HUES64 (cell line): ENCODE measurements around the gene ASMTL.
"Not testable (repeated sequence)": the region's sequence is repeated elsewhere in the genome, so short reads cannot be mapped to it uniquely, and the experiment has no call there.

Experiments
- H3K27ac ChIP-seq: 2 replicates; pipeline ENCODE4 v1.7.0; 2013; ENCODE audit warnings: low read depth, low read length, inconsistent platforms
- H3K27me3 ChIP-seq: 2 replicates; pipeline ENCODE4 v1.6.1; 2013; ENCODE audit warnings: mild to moderate bottlenecking, low read length; ENCODE audit not compliant: insufficient read depth
- H3K36me3 ChIP-seq: 2 replicates; pipeline ENCODE4 v1.6.1; 2013; ENCODE audit warnings: mild to moderate bottlenecking, low read length; ENCODE audit not compliant: insufficient read depth
- H3K4me1 ChIP-seq: 2 replicates; pipeline ENCODE4 v1.6.1; 2013; ENCODE audit warnings: mild to moderate bottlenecking, low read length, moderate library complexity; ENCODE audit not compliant: insufficient read depth
- H3K4me3 ChIP-seq: 2 replicates; pipeline ENCODE4 v1.5.1; 2013; ENCODE audit warnings: mild to moderate bottlenecking, low read length, moderate library complexity
- H3K9ac ChIP-seq: 2 replicates; pipeline ENCODE4 v1.6.1; 2013; ENCODE audit warnings: mild to moderate bottlenecking, low read depth, low read length
- H3K9me3 ChIP-seq: 2 replicates; pipeline ENCODE4 v1.6.1; 2013; ENCODE audit warnings: low read depth, low read length; ENCODE audit not compliant: insufficient read depth
- WGBS: fragments of 150-250, 120-280 bp; methylation state at CpG from one replicate; pipeline ENCODE4 v1.1.7; 2013; ENCODE audit warnings: missing lambda C conversion rate; 5-methylcytosine and 5-hydroxymethylcytosine counted together

The ASMTL gene

GRCh38 chrX:1480082-1480785 lies 27.5 kb upstream of the ASMTL start:
- Histone ChIP-seq H3K9ac (no peak overlapping the region), H3K27me3 (no peaks in the 10 kb centered on the region), H3K4me3 (no peak overlapping the region), H3K36me3 (no peaks in the 10 kb centered on the region), H3K4me1 (peaks cover 5% of the 10 kb centered on the region; the same call in 1 of the 2 replicates), H3K9me3 (no peaks in the 10 kb centered on the region), H3K27ac (no peak overlapping the region)
- WGBS = 78% methylated on average over 7 of the region's 8 CpGs

- WGBS = 77% methylated on average over 7 of the region's 8 CpGs
- H3K4me3 ChIP-seq = no peak overlapping the region
- no peaks in the 10 kb centered on the region for H3K27me3 ChIP-seq
- H3K36me3 ChIP-seq = no peaks in the 10 kb centered on the region
- H3K4me1 ChIP-seq = peaks cover 5% of the 10 kb centered on the region; the same call in 1 of the 2 replicates
- no peaks in the 10 kb centered on the region for H3K9me3 ChIP-seq
- H3K27ac ChIP-seq = no peak overlapping the region
- no peak overlapping the region for H3K9ac ChIP-seq
Measured at GRCh38 chrX:1477801-1478458, 25.2 kb upstream of the ASMTL start.

GRCh38 chrX:1477229-1477628 lies 24.5 kb upstream of the ASMTL start:
- Histone ChIP-seq H3K4me1 (peaks cover 5% of the 10 kb centered on the region; the same call in 1 of the 2 replicates), H3K9ac (no peak overlapping the region), H3K9me3 (no peaks in the 10 kb centered on the region), H3K36me3 (no peaks in the 10 kb centered on the region), H3K27me3 (no peaks in the 10 kb centered on the region), H3K27ac (no peak overlapping the region), H3K4me3 (no peak overlapping the region)
- WGBS = 49% methylated on average over 3 of the region's 3 CpGs

DNA sequence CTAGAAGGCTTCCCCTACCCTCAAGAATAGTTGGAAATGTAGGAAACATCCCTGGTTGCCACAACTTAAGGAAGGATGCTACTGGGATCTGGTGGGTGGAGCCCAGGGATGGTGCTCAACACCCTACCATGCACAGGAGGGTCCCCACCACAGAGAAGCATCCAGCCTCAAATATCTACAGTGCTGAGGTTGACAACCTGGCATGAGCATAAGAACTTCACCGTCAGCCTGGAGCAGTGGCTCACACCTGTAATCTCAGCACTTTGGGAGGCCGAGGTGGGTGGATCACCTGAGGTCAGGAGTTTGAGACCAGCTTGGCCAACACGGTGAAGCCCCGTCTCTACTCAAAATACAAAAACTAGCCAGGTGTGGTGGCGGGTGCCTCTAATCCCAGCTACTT lies 24.0 kb upstream of the ASMTL start:
- Histone ChIP-seq H3K27ac (no peak overlapping the region), H3K9ac (no peak overlapping the region), H3K4me3 (no peak overlapping the region), H3K9me3 (no peaks in the 10 kb centered on the region), H3K4me1 (peaks cover 4% of the 10 kb centered on the region; the same call in 1 of the 2 replicates), H3K36me3 (no peaks in the 10 kb centered on the region), H3K27me3 (no peaks in the 10 kb centered on the region)
- 92% methylated on average over 5 of the region's 5 CpGs for WGBS

DNA sequence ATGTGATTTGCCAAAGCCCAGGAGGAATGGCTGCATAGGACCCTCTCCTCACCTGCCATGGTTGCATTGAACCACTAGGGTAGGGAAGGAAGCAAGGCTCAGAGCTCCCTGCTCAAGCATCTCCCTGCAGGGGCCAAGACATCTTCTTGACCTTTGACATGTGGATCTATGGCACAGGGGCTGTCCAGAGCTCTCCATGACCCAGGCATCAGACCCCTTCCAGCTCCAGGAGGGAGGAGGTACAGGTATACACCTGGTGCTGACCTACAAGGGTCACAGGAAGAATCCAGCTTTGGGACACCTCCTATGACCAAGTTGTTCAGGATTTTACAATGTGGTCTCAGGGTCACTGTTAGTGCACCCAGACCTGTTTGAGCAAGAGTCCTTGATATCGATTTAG lies 23.2 kb upstream of the ASMTL start:
- Histone ChIP-seq H3K9me3 (no peaks in the 10 kb centered on the region), H3K4me1 (no peaks in the 10 kb centered on the region), H3K27ac (no peak overlapping the region), H3K27me3 (no peaks in the 10 kb centered on the region), H3K9ac (no peak overlapping the region), H3K36me3 (no peaks in the 10 kb centered on the region), H3K4me3 (no peak overlapping the region)
- 100% methylated on average over 1 of the region's 1 CpG for WGBS

- Histone ChIP-seq H3K27me3 (no peaks in the 10 kb centered on the region), H3K36me3 (no peaks in the 10 kb centered on the region), H3K27ac (no peak overlapping the region), H3K4me1 (no peaks in the 10 kb centered on the region), H3K9ac (no peak overlapping the region), H3K9me3 (no peaks in the 10 kb centered on the region), H3K4me3 (no peak overlapping the region)
- 94% methylated on average over 3 of the region's 4 CpGs for WGBS
Measured at GRCh38 chrX:1475481-1475880, 22.8 kb upstream of the ASMTL start.

GRCh38 chrX:1474593-1474992 lies 21.9 kb upstream of the ASMTL start:
- H3K36me3 ChIP-seq, H3K4me1 ChIP-seq, H3K9me3 ChIP-seq, H3K27ac ChIP-seq, H3K4me3 ChIP-seq, H3K27me3 ChIP-seq, H3K9ac ChIP-seq: not testable (repeated sequence)
- WGBS = 69% methylated on average over 2 of the region's 2 CpGs

GRCh38 chrX:1472975-1473374 lies 20.3 kb upstream of the ASMTL start:
- Histone ChIP-seq H3K4me1 (no peaks in the 10 kb centered on the region), H3K27ac (no peak overlapping the region), H3K9ac (no peak overlapping the region), H3K4me3 (no peak overlapping the region), H3K27me3 (peaks cover 4% of the 10 kb centered on the region), H3K36me3 (no peaks in the 10 kb centered on the region), H3K9me3 (no peaks in the 10 kb centered on the region)
- 89% methylated on average over 2 of the region's 2 CpGs for WGBS

- Histone ChIP-seq H3K4me1 (no peaks in the 10 kb centered on the region), H3K27me3 (peaks cover 45% of the 10 kb centered on the region), H3K4me3 (no peak overlapping the region), H3K9ac (no peak overlapping the region), H3K27ac (no peak overlapping the region), H3K36me3 (no peaks in the 10 kb centered on the region), H3K9me3 (no peaks in the 10 kb centered on the region)
- 85% methylated on average over 20 of the region's 20 CpGs for WGBS
Measured at GRCh38 chrX:1468250-1468772, 15.6 kb upstream of the ASMTL start.

GRCh38 chrX:1466971-1467561 lies 14.4 kb upstream of the ASMTL start:
- no peaks in the 10 kb centered on the region for H3K36me3 ChIP-seq
- H3K27me3 ChIP-seq = peaks cover 45% of the 10 kb centered on the region
- no peak overlapping the region for H3K4me3 ChIP-seq
- no peaks in the 10 kb centered on the region for H3K9me3 ChIP-seq
- no peak overlapping the region for H3K9ac ChIP-seq
- 66% methylated on average over 20 of the region's 20 CpGs for WGBS
- H3K4me1 ChIP-seq = no peaks in the 10 kb centered on the region
- no peak overlapping the region for H3K27ac ChIP-seq

DNA sequence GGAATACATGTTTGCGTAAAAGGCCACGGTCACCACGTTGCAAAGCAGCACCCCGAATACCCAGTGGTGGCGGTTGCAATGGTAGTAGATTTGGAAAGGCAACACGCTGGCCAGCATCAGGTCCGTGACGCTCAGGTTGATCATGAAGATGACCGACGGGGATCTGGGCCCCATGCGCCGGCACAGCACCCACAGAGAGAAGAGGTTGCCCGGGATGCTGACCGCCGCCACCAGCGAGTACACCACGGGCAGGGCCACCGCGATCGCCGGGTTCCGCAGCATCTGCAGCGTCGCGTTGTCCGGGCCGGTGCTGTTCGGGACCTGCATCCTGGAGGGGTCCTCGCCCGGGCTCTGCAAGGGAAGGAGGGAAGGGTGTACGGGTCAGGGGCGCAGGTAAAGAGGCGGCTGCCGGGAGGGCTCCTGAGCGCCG lies 13.5 kb upstream of the ASMTL start:
- Histone ChIP-seq H3K9ac (no peak overlapping the region), H3K27ac (no peak overlapping the region), H3K4me3 (peak overlapping the region; percentile 34; the same call in 1 of the 2 replicates), H3K4me1 (no peaks in the 10 kb centered on the region), H3K9me3 (no peaks in the 10 kb centered on the region), H3K27me3 (peaks cover 45% of the 10 kb centered on the region), H3K36me3 (no peaks in the 10 kb centered on the region)
- WGBS = 46% methylated on average over 36 of the region's 36 CpGs
